ENCODE results near the gene PXDN. TPM values are rescaled to one million over a fixed set of nuclear protein-coding genes. Genes with fewer than 3 reads are reported as not detected.

Gene PXDN
- total RNA-seq, 1 experiment from 2014 or later: 96.1 TPM

GRCh38 chr2:1605102-1606045 lies 138.9 kb downstream of the PXDN start:
- Mint-ChIP-seq H3K4me1 (ENCODE audit: insufficient read depth, unreplicated experiment) (peaks cover 18% of the 10 kb centered on the region), H3K36me3 (ENCODE audit: insufficient read depth, unreplicated experiment) (no peaks in the 10 kb centered on the region), H3K27me3 (ENCODE audit: insufficient read depth, unreplicated experiment) (no peaks in the 10 kb centered on the region), H3K4me3 (ENCODE audit: unreplicated experiment) (no peak overlapping the region), H3K9me3 (ENCODE audit: unreplicated experiment) (no peaks in the 10 kb centered on the region), H3K27ac (ENCODE audit: low read depth, unreplicated experiment) (no peak overlapping the region)
- no peak for TF ChIP-seq CTCF (IDR thresholded peaks at IDR 0.05; ENCODE audit: unreplicated experiment)
- ChIA-PET POLR2A (interaction anchor here (0.7 kb wide), 1 partner anchor 78 kb away, joined by 5 read pairs; no protein-coding TSS in a partner anchor), CTCF (interaction anchor here (0.7 kb wide), 1 partner anchor 70 kb away, joined by 3 read pairs; no protein-coding TSS in a partner anchor)
- no peak for DNase-seq (ENCODE audit: unreplicated experiment)
- no TSS peak for BruUV-seq (replicated peaks)
- intact Hi-C loops (cut with micrococcal nuclease): no loop called here

- Mint-ChIP-seq H3K4me3 (ENCODE audit: unreplicated experiment) (no peak overlapping the region), H3K27ac (ENCODE audit: low read depth, unreplicated experiment) (no peak overlapping the region), H3K36me3 (ENCODE audit: insufficient read depth, unreplicated experiment) (no peaks in the 10 kb centered on the region), H3K4me1 (ENCODE audit: insufficient read depth, unreplicated experiment) (peaks cover 18% of the 10 kb centered on the region), H3K9me3 (ENCODE audit: unreplicated experiment) (no peaks in the 10 kb centered on the region), H3K27me3 (ENCODE audit: insufficient read depth, unreplicated experiment) (no peaks in the 10 kb centered on the region)
- intact Hi-C loops (cut with micrococcal nuclease): no loop called here
- no TSS peak for BruUV-seq (replicated peaks)
- ChIA-PET CTCF (no interaction called here), POLR2A (no interaction called here)
- no peak for TF ChIP-seq CTCF (IDR thresholded peaks at IDR 0.05; ENCODE audit: unreplicated experiment)
- no peak for DNase-seq (ENCODE audit: unreplicated experiment)
These were observed 140.8 kb downstream of the PXDN start for GRCh38 chr2:1603521-1603920.

GRCh38 chr2:1603059-1603458 lies 141.3 kb downstream of the PXDN start:
- no peaks in the 10 kb centered on the region for H3K36me3 Mint-ChIP-seq (ENCODE audit: insufficient read depth, unreplicated experiment)
- no peak overlapping the region for H3K4me3 Mint-ChIP-seq (ENCODE audit: unreplicated experiment)
- intact Hi-C loops (cut with micrococcal nuclease): no loop called here
- H3K27ac Mint-ChIP-seq (ENCODE audit: low read depth, unreplicated experiment): no peak overlapping the region
- TF ChIP-seq CTCF (IDR thresholded peaks at IDR 0.05; ENCODE audit: unreplicated experiment): no peak
- H3K9me3 Mint-ChIP-seq (ENCODE audit: unreplicated experiment): no peaks in the 10 kb centered on the region
- ChIA-PET CTCF (no interaction called here), POLR2A (no interaction called here)
- peaks cover 14% of the 10 kb centered on the region for H3K4me1 Mint-ChIP-seq (ENCODE audit: insufficient read depth, unreplicated experiment)
- no peak for DNase-seq (ENCODE audit: unreplicated experiment)
- BruUV-seq (replicated peaks): no TSS peak
- H3K27me3 Mint-ChIP-seq (ENCODE audit: insufficient read depth, unreplicated experiment): no peaks in the 10 kb centered on the region

GRCh38 chr2:1602278-1603010 lies 141.9 kb downstream of the PXDN start:
- H3K4me3 Mint-ChIP-seq (ENCODE audit: unreplicated experiment): no peak overlapping the region
- no peak for TF ChIP-seq CTCF (IDR thresholded peaks at IDR 0.05; ENCODE audit: unreplicated experiment)
- CTCF ChIA-PET: interaction anchor here (0.6 kb wide), 1 partner anchor 27 kb away, joined by 3 read pairs; no protein-coding TSS in a partner anchor
- no peak overlapping the region for H3K27ac Mint-ChIP-seq (ENCODE audit: low read depth, unreplicated experiment)
- H3K27me3 Mint-ChIP-seq (ENCODE audit: insufficient read depth, unreplicated experiment): no peaks in the 10 kb centered on the region
- POLR2A ChIA-PET: interaction anchor here (0.7 to 1.0 kb wide), 2 partner anchors 9 to 30 kb away, joined by 3 read pairs; no protein-coding TSS in a partner anchor
- no peaks in the 10 kb centered on the region for H3K9me3 Mint-ChIP-seq (ENCODE audit: unreplicated experiment)
- no peaks in the 10 kb centered on the region for H3K36me3 Mint-ChIP-seq (ENCODE audit: insufficient read depth, unreplicated experiment)
- BruUV-seq (replicated peaks): no TSS peak
- DNase-seq (ENCODE audit: unreplicated experiment): no peak
- intact Hi-C loops (cut with micrococcal nuclease): no loop called here
- peaks cover 13% of the 10 kb centered on the region for H3K4me1 Mint-ChIP-seq (ENCODE audit: insufficient read depth, unreplicated experiment)
